Eye (tissue), 1 donor: Measurements from ENCODE around the gene PPP1R12A.
"Not testable (repeated sequence)": the region's sequence is repeated elsewhere in the genome, so short reads cannot be mapped to it uniquely, and the experiment has no call there.

ENCODE experiments used
- DNase-seq: peaks from one replicate; pipeline ENCODE4 v3.0.0-alpha.2; 2015

The PPP1R12A gene

DNA sequence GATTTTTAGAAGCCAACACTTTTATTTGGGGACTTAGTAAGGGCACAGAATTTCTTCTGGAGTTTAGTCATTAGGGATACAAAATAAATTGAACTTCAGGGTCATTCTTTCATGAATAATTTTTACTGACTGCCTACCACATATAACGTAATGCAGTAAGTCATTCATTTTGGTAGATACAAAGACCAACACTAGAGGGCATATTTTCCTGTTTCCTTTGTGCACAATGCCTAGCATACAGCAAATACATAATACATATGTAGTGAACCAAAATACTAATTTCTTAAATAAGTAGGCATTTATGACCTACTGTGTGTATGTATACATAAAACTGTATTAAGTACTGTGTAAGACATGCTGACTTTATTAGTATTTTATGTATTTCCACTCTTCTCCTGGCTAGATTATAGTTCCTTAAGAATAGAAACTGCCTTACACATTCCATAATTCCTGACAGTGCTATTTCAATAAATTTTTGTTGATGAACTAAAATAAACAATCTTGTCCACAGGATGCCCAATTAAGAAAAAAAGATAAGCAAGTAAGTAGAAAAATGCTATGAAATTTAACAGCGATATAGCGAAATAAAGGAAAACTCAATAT is 47.9 kb downstream of the PPP1R12A start:
- DNase-seq = peak; percentile 62

DNA sequence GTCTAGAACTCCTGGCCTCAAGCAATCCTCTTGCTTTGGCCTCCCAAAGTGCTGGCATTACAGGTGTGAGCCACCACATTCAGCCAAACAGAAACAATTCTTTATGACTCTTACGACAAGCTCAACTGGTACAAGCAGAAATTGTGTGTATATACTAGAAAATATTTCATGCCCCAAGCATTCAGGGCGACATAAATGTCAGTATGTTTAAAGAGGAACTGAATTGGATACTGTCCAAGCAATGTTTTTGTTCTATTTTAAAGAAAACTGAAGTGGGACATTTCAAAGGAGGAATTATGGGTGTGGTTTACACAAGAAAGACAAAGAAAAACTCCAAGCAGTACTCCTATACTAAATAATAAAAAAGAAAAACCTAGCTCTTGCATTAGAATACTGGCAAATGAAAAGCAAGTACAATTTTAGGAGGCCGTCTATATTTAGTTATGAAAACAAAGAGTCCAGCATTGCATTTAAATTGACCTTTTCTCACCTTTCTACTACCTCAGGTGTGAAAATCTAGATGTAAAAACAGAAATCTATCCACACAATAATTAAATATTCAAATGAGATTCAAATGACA is 48.9 kb downstream of the PPP1R12A start:
- DNase-seq = no peak

DNA sequence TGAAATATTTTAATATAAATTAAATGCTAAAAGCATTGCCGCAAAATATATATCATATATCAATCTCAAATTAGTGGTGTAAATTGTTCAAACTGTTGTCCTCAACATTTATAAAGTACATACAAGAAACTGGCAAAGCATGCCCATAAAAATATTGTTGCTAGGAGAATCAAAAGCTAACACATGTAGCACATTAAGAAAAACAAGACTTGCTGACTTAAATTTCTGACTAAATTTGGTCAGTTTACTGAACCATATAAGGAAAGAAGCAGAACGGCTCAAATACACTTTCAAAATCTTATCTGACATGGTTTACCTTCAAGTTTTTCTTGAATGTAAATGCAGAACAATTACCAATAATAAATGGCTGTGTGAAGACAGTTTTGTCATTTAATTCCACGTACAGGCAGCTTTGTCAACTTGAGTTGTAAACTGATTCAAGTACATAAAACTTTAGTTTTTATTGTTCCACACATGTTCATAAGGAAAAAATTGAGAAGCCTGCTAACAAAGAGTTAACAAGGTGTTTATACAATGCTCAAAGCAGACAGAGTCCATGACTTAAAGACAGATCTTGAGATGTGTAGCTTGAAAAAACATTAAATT is 50.4 kb downstream of the PPP1R12A start:
- DNase-seq = no peak

DNA sequence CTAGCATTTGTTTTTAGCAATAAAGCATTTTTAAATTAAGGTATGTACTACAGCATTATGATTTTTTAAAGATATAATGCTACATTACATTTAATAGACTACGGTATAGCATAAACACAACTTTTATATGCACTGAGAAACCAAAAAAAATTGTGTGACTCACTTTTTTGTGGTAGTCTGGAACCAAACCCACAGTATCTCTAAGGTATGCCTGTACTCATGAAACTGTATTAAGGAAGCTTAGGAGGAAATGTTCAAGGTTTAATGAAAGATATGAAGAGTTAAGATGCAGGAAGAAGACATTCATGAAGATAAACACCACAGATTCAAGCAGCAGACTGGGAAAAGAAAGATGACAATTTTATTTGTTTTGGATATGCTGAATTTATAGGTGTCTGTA is 51.7 kb downstream of the PPP1R12A start:
- no peak for DNase-seq

DNA sequence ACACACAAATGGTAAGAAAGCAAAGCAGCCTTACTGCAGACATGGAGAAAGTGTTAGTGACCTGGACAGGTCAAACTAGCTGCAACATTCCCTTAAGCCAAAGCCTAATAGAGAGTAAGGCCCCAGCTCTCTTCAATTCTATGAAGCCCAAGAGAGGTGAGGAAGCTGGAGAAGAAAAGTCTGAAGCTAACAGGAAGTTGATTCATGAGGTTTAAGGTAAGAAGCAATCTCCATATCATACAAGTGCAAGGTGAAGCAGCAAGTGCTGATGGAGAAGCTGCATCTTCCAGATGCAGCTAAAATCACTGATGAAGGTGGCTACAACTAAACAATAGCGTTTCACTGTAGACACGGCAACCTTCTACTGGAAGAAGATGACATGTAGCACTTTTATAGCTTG is 53.5 kb downstream of the PPP1R12A start:
- DNase-seq = no peak

DNA sequence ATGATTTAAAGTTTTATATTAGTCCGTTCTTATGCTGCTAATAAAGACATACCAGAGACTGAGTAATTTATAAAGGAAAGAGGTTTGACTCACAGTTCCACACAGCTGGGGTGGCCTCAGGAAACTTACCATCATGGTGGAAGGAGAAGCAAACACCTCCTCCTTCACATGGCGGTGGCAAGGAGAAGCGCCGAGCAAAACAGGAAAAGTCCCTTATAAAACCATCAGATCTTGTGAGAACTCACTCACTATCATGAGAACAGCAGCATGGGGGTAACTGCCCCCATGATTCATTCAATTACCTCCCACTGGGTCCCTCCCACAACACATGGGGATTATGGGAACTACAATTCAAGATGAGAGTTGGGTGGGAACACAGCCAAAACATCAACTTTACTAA is 56.4 kb downstream of the PPP1R12A start:
- DNase-seq = not testable (repeated sequence)

DNA sequence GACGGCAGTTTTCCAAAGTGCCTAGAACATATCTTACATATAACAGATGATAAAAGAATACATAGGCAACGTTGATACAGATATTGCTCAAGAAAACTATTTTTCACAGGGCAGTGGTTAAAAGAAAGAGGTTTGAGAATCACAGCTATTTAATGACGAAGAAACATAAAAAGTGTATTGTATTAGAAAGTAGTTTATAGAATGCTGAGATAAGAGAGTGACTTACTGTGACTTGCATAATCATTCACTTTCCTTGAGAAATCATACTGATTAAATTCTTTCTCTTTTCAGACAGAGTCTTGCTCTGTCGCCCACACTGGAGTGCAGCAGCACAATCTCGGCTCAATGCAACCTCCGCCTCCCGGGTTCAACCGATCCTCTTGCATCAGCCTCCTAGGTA is 57.7 kb downstream of the PPP1R12A start:
- no peak for DNase-seq

DNA sequence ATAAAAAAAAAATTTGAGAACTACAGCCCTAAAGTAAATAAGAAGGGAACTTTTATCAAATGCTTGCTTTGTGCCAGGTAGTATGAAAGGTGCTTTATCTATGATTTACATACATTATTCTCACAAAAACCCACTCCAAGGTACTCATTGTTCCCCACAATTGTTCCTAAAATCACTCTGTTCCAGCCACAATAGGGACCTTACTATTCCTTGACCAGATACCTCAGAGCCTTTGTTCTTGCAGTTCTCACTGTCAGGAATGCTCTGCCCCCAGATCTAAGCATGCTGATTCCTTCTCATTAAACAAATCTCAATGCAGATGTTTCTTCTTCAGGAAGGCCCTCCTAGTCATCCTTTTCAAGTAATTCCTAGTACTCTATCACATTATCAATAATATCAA is 60.2 kb downstream of the PPP1R12A start:
- DNase-seq = no peak

DNA sequence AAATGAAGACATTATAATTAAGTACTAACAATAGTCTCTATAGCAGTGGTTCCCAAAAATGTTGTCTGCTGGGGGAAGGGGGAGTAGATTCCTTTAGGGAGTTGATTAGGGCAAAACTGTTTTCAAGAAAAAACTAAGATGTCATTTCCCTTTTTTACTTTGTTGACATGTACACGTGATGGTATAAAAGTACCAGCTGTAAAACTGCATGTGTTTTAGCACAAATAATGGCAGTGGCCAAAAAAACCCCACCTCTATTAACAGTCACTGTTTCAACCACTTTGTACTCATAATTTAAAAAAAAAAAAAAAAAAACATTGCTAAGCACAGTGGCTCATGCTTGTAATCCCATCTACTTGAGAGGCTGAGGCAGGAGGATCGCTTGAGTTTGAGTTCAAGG is 61.7 kb downstream of the PPP1R12A start:
- no peak for DNase-seq

DNA sequence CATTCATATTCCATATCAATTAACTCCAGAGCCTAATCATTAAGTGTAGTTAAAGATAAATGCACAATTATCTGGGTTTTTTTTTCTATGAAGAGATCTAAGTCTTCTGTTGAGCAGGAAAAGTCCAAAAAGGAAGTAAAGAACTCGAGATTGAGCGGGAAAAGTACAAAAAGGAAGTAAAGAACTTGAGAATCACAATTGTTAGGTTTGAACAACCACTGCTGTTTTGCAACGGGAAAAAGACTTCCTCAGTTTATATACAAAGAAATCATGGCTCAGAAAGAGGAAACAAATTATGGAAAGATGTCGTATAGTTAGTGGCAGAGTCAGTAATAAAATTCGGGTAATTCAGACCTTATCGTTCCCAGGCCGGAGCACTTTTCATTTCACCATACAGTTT is 63.3 kb downstream of the PPP1R12A start:
- DNase-seq = no peak

DNA sequence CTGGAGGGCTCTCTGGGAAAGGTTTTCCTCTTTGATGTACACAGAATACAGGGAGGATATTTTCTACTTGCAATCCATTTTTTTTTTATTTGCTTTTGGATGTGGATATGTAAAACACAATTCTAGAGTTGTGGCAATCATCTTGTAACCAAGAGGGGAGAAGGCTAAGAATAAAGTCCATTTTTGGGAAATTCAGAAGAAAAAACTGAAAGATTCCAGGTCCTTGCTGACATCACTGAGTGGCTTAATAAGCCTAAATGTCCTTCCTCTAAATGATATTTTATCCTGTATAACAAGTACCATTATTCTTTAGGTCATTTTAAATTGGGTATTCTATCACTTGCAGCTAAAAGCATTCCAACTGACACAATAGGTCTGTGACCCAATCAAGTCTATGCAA is 64.0 kb downstream of the PPP1R12A start:
- no peak for DNase-seq

DNA sequence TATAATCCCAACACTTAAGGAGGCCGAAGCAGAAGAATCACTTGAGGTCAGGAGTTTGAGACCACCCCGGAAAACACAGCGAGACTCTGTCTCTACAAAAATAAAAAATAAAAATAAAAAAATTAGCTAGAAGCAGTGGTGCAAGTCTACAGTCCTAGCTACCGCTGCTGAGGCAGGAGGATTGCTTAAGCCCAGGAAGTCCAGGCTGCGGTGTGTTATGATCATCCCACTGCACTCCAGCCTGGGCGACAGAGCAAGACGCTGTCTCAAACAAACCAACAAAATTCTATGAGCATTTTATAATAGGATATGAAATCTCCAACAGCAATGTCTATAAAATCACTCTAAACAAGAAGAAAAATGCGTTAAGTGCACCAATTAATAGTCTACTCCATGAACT is 75.3 kb downstream of the PPP1R12A start:
- no peak for DNase-seq

DNA sequence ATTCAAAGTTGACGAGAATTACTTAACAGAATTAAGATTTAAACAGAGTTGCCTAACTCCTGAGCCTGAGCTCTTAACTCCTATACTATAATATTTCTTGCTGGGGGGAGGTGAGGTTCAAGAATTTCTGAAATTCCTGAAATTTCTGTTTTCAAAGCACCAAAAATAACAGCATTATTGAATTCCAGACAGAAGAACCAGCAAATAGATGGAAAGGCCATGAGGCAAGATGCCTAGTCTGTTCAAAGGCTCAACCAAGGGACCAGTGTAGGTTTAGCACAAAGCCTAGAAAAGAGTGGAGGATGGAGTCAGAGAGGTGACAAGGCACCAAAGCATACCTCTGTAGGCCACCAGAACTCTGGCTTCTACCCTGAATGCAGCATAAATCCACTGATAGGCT is 76.4 kb downstream of the PPP1R12A start:
- no peak for DNase-seq

DNA sequence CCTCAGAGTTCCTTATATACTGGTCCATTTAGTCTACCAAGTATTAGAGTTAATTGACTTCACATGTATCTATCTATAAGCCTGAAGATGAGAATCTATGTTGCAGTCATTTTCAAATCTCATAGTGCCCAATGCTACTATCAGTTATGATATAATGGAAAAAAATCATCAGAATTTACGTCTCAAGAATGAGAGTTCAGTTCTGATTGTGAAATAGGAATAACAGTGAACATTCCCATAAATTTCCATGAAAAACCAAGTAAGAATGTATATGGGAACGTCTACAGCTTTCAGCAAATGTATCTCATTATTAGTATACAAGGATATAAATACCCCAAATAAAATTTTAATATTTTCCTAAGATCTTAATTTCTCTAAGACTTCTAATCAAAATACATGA is 77.2 kb downstream of the PPP1R12A start:
- no peak for DNase-seq

DNA sequence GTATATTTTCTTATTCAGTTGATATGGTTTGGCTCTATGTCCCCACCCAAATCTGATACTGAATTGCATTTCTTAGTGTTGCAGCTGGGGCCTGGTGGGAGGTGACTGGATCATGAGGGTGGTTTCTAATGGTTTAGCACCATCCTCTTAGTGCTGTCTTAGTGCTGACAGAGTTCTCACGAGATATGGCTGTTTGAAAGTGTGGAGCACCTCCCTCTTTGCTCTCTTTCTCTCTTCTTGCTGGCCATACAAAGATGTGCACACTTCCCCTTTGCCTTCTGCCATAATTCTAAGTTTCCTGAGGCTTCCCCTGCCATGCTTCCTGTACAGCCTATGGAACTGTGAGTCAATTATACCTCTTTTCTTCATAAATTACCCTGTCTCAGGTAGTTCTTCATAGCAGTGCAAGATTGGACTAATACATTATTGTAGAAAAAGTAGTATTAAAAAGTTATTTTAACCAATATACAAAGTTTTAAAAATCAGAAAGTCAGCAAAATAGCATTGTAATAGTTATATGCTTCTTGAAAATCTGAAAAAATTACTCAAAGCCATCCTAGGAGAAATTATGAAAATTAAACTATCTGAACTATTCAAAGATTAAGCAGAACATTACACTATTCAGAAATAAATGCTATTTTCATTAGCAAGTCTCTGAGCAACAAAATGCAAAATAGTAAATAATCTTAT is 84.1 kb downstream of the PPP1R12A start:
- DNase-seq = no peak

DNA sequence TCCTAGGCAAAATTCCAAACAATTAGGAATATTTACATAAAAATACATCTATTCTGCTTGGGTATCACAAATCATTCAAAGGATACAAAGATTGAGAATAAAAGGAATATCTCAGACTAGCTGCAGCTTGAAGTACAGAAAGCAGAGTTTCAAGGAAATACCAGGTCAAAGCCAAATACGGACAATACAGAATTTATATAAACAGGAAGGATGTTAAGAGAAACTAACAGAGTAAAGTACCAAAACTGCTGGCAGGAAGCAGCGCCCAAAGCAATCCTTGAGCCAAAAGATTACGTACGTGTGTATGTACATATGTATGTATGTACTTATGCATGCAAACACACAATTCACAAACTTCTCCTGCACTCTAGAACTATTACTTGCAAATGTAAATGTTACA is 86.6 kb downstream of the PPP1R12A start:
- DNase-seq = no peak

DNA sequence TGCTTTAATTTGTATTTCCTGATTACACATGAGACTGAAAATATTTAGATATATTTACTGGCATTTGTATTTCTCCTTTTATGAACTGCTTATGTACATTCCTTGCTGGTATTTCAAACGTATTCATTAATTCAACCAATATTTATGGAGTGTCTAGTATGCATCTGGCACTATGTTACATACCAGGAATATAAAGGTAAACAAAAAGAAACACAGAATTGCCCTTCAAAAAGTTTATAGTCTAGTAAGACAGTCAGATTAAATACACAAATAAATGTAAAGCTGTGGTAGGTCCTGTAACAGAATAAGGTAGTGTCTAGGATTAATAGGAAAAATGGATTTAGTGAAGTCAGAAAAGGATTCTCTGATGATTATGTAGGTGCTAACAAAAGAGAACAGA is 87.5 kb downstream of the PPP1R12A start:
- DNase-seq = no peak

DNA sequence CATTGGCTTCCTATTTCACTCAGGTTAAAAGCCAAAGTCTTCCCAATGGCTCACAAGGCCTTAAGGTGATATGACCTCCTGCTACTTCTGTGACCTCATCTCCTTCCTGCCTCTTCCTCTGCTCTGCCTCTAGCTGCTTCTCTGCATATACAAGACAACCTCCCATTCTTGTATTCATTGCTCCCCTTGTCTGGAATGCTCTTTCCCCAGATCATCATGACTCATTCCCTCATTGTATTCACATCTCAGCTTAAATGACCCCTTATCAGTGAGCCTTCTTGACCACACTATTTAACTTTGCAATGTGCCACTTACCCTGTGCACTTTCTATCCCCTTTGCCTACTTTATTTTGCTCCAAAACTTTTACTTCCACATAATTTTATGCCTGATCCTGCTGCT is 90.2 kb downstream of the PPP1R12A start:
- no peak for DNase-seq

DNA sequence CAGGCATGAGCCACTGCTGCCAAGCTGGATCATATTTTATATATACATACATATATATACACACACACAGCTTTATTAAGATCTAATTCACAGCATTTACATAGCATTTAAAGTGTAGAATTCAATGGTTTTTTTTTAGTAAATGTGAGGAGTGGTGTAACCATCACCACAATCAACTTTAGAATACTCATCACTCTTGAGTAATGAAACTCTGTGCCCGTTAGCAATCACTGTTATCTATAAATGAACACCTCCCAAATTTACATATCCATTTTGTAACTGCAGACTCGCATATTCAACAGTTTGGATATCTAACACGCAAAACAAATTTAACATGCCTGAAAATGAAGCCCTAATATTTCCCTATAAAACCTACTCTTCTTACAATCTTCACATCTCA is 90.9 kb downstream of the PPP1R12A start:
- DNase-seq = no peak

DNA sequence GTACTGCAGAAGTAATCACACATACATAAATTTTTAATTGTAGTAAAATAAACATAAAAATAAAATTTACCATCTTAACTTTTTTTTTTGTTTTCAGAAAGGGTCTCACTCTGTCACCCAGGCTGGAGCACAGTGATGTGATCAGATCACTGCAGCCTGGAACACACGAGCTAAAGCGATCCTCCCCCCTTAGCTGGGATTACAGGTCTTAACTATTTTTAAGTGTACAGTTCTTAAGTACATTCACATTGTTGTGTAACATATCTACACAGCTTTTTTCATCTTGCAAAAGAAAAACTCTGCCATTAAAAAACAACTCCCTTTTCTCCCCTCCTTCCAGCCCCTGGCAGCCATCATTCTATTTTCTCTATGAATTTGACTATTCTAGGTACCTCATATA is 92.3 kb downstream of the PPP1R12A start:
- DNase-seq = no peak

DNA sequence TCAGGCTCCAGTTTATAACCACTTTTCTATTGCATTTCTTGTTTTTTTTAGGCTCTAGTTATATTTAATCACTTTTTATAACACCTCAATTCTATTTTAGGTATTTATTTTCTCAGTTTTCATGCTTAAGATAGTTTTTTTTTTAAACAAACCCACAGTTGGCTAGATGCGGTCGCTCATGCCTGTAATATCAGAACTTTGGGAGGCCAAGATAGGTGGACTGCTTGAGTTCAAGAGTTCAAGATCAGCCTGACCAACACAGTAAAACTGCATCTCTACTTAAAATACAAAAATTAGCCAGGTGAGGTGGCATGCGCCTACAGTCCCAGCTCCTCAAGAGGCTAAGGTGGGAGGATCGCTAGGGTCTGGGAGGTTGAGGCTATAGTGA is 93.0 kb downstream of the PPP1R12A start:
- no peak for DNase-seq

DNA sequence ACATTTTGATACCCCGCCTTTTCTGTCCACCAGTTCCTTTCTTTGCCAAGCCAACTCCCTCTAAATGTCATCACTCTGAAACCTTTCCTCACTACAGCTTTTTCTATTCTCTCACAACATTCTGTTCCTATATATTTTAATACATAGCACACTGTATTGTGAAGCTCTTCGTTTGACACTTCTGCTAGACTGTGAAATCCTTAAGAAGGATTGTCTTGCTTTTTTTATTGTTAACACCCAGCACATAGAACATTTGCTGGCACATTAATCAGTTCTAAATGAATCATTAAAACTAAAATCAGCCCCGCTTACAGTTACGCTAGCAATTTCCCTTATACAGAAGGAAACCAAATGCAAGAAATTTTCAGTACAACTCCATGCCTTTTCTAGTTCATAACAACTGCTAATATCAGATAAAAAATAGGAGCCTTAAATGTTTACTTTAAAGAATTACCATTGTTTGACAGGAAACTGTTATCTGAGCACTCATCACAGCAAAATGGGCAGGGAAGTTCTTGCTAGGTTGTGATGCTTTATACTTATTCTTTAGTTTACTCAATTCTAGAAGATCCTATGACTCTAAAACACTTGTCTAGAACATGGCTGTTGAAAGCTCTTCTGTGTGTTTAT is 93.5 kb downstream of the PPP1R12A start:
- DNase-seq = no peak

DNA sequence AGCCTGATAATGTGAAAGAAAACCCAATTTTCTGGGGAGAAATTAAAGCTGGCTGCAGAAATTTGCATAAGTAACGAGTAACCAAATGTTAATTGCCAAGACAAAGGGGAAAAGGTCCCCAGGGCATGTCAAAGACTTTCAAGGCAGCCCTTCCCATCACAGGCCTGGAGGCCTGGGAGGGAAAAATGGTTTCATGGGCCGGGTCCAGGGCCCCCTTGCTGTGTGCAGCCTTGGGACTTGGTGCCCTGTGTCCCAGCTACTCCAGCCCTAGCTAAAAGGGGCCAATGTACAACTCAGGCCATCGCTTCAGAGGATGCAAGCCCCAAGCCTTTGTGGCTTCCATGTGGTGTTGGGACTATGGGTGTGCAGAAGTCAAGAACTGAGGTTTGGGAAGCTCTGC is 96.5 kb downstream of the PPP1R12A start:
- DNase-seq = no peak

DNA sequence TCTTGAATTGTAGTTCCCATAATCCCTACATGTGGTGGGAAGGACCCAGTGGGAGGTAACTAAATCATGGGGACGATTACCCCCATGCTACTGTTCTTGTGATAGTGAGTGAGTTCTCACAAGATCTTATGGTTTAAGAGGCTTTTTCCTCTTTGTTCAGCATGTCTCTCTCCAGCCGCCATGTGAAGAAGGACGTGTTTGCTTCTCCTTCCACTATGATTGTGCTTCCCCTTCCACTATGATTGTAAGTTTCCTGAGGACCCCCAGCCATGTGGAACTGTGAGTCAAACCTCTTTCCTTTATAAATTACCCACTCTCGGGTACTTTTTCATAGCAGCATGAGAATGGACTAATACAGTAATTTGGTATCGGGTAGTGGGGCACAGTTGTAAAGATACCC is 97.3 kb downstream of the PPP1R12A start:
- DNase-seq = no peak
